HG03025 (cell line): ENCODE results near the gene NDUFS7.
"Not testable (repeated sequence)": the region's sequence is repeated elsewhere in the genome, so short reads cannot be mapped to it uniquely, and the experiment has no call there.

Source experiments
- ATAC-seq: cut with Tn5 transposase; IDR thresholded peaks from one replicate; pipeline ENCODE4 v1.9.1; 2021; ENCODE audit warnings: mild to moderate bottlenecking, moderate library complexity; ENCODE audit not compliant: unreplicated experiment, low FRiP score

The NDUFS7 gene

GRCh38 chr19:1429750-1430149 lies 46.0 kb downstream of the NDUFS7 start:
- no peak for ATAC-seq

GRCh38 chr19:1430246-1430645 lies 46.5 kb downstream of the NDUFS7 start:
- no peak for ATAC-seq

DNA sequence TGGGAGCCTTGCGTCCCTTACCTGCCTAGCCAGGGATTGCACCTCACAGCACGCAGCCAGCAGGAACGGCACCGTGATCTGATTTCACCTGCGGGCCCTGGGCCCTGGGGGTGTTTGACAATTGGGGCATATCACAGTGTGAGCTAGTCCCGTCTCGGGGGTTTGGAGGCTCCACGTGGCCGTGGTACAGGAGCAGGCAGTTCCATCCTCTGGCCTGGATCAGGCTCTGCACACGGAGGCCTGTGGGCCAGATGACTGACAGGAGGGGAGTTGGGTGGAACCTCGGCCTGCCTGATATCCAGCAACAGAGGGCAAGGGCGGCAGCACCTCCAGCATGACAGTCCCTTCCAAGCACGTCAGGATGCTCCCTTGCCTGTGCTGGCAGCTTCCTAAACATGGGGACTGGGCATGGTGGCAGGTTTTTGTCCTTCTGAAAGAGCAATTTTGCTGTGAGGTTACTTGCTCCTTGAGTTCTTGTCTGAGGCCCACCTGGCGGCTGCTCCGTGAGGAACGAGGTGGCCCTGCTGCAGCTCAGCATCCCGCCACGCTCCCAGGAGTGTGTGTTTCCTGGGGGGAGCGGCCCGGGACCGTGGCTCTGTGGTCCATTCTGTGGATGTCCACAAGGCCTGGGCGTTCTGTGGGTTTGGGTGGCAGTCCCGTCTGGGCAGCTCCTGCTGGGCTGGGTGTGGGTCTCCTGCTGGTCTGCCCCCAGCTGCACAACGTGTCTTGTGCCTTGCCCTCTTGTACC lies 48.2 kb downstream of the NDUFS7 start:
- ATAC-seq, result no peak

DNA sequence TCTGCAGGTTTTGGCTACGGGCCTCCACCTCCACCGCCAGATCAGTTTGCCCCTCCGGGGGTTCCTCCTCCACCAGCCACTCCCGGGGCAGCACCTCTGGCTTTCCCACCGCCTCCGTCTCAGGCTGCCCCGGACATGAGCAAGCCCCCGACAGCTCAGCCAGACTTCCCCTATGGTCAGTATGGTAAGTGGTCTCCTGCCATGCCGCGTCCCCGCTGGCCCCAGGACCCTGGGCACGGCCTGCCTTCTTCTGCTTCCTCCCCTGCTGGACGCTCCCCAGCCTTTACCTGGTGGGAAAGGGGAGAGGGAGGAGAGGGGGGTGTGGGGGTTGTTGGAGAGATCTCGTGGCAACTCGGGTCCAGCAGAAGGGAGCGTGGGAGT lies 48.8 kb downstream of the NDUFS7 start:
- no peak for ATAC-seq

- no peak for ATAC-seq
These were observed 49.7 kb downstream of the NDUFS7 start for GRCh38 chr19:1433119-1434039.

- ATAC-seq, result no peak
These were observed 50.3 kb downstream of the NDUFS7 start for GRCh38 chr19:1434040-1434366.

- ATAC-seq, result no peak
These were observed 50.9 kb downstream of the NDUFS7 start for GRCh38 chr19:1434577-1435060.

- no peak for ATAC-seq
These were observed 51.8 kb downstream of the NDUFS7 start for GRCh38 chr19:1435378-1435989.

- ATAC-seq, result no peak
These were observed 53.9 kb downstream of the NDUFS7 start for GRCh38 chr19:1437609-1438008.

GRCh38 chr19:1438035-1438932 lies 54.6 kb downstream of the NDUFS7 start, which contains the start of gene RPS15:
Gene RPS15 (plus strand): TSS chr19:1438396. CDS start chr19:1438426, 30 bp downstream.
- peak; percentile 53 for ATAC-seq

DNA sequence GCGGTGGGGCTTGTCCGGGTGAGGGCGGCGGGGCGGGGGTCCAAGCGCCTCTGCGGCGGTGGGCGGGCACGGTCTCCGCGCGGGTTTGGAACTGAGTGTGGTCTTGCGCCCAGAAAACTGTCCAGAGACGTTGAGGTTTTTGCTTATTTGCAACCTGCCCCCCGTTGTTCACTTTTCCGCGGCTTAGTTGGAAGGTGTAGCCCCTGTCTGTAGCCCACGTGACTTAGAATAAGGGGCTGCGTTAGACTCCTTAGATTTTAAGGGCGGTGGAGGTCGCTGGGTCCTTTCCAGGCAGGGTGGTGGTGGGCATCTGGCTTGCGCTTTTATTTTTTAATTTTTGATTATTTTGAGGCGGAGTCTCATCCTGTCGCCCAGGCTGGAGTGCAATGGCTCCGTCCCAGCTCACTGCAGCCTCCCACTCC lies 55.2 kb downstream of the NDUFS7 start:
- ATAC-seq, result no peak

DNA sequence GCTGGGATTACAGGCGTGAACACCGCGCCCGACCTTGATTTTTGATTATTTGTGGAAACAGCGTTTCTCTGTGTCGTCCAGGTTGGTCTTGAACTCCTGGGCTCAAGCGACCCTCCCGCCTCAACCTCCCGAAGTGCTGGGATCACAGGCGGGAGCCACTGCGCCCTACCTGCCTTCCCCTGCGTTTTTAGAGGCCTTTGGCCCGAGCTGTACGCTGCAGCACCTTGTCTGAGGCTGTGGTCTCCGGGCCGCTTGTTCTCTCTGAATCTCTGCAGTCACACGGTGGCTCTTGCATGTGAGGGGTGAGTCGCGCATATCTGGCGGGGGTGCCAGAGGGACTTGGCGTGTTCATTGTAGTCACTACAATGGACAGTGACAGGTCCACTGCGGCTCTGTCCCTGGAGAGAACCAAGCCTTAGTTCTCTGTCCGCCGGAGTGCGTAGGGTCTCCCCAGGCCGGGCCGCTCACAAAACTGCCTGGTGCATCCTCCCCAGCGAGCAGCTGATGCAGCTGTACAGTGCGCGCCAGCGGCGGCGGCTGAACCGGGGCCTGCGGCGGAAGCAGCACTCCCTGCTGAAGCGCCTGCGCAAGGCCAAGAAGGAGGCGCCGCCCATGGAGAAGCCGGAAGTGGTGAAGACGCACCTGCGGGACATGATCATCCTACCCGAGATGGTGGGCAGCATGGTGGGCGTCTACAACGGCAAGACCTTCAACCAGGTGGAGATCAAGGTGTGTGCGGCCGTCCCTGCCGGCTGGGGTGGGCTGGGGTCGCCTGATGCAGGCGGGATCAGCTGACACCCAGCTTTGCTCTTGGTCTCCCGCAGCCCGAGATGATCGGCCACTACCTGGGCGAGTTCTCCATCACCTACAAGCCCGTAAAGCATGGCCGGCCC lies 56.1 kb downstream of the NDUFS7 start:
- ATAC-seq, result not testable (repeated sequence)

DNA sequence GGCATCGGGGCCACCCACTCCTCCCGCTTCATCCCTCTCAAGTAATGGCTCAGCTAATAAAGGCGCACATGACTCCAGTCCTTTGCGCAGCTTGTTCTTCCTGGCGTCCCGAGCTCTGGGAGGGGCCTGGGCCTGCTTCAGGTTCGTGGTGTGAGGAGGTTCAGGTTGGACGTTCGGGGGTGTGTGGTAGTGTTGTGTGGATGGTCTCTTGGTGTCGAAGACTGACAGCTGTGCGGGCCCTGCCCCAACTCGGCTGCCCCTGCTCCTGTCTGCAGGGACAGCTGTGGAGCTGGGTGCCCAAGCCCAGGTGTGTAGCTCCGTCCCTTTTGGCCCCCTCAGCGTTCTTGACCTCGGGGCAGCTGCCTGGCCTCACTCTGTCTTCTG lies 56.7 kb downstream of the NDUFS7 start:
- ATAC-seq, result no peak

DNA sequence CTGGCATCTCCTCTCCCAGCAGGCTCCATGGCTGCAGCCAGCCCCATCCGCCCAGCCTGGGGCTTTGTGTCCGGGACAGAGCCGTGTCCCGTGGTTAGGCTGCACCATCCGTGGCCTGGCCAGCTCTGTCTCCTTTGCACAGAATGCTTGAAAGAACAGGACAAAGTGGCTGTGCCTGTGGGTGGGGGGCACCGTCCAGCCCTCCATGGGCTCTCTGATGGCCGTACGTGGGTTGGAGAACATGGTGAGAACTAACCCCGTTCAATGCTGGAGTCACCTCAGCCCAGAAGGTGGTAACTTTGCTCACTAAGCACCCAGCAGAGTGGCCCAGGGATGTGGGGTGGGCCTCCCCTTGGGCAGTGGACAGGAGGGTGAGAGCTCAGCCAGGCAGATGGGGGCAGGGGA lies 57.3 kb downstream of the NDUFS7 start:
- ATAC-seq, result no peak

GRCh38 chr19:1441677-1442438 lies 58.2 kb downstream of the NDUFS7 start:
- no peak for ATAC-seq
